ENCODE data around the gene CCDC32. TPM values are rescaled to one million over a fixed set of nuclear protein-coding genes. Genes with fewer than 3 reads are reported as not detected.

CCDC32 gene
- total RNA-seq, 2 donors from 2014 or later, result 7.6 to 21.0 TPM

DNA sequence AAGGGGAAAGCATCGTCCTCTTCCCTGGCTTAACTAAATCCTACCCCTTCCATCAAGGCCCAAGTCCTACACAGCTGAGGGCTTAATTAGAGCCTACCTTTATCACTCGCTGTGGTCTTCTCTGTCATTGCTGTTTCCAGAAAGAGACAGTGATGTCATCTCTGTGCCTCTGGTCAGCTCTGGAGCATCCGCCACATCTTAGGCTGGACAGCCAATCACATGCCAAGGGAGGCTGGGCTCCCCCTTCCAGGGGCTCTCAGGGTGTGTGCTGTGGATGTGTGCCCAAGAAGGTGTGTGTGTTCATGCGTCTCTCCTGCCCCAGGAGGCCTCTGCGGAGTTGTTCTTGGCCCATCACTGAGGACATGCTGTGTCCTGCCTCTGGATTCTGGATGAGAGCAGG is 51.2 kb downstream of the CCDC32 start:
- intact Hi-C loops (cut with DNase I), result no loop called here
- 89 to 93% methylated on average over 5 of the region's 5 CpGs for WGBS, 2 donors
- Histone ChIP-seq H3K4me3 (no peak overlapping the region), H3K4me1 (peaks cover 14% of the 10 kb centered on the region), H3K27me3 (no peaks in the 10 kb centered on the region), H3K9me3 (no peaks in the 10 kb centered on the region), H3K36me3 (replicated peaks in 1 of 2; ENCODE audit: insufficient read depth in 1 of 2, low read depth in 2 of 2) (no peaks in the 10 kb centered on the region), H3K27ac (no peak overlapping the region)
- DNase-seq, result no peak
- ATAC-seq, result no peak
- TF ChIP-seq, protein P1, sequence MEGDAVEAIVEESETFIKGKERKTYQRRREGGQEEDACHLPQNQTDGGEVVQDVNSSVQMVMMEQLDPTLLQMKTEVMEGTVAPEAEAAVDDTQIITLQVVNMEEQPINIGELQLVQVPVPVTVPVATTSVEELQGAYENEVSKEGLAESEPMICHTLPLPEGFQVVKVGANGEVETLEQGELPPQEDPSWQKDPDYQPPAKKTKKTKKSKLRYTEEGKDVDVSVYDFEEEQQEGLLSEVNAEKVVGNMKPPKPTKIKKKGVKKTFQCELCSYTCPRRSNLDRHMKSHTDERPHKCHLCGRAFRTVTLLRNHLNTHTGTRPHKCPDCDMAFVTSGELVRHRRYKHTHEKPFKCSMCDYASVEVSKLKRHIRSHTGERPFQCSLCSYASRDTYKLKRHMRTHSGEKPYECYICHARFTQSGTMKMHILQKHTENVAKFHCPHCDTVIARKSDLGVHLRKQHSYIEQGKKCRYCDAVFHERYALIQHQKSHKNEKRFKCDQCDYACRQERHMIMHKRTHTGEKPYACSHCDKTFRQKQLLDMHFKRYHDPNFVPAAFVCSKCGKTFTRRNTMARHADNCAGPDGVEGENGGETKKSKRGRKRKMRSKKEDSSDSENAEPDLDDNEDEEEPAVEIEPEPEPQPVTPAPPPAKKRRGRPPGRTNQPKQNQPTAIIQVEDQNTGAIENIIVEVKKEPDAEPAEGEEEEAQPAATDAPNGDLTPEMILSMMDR (IDR thresholded peaks at IDR 0.05), result no peak
- no peak for TF ChIP-seq POLR2A (IDR thresholded peaks at IDR 0.05)

DNA sequence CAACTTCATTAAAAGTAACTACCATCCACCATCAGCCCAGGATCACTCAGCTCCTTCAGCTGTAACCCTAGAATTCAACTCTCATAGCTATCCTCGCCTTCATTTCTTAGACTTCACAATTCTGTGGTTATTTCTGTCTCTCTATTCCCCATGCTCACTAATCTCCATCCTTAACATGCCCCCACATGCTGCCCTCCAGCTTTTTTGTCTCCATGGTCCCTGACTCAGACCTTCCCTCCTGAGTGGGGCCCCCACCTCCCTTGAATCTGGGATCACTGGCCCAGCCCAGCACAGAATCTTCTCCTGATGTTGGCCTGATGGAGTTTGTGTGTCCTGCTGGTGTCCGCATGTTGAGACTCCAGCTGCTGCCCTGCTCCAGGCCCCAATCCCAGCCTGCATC is 52.4 kb downstream of the CCDC32 start:
- WGBS, 2 donors, result 93 to 100% methylated on average over 2 of the region's 2 CpGs
- H3K9me3 ChIP-seq, result no peaks in the 10 kb centered on the region
- no peaks in the 10 kb centered on the region for H3K27me3 ChIP-seq
- no peak for TF ChIP-seq POLR2A (IDR thresholded peaks at IDR 0.05)
- TF ChIP-seq, protein P1 (IDR thresholded peaks at IDR 0.05), result no peak
- no peak for ATAC-seq
- intact Hi-C loops (cut with DNase I), result no loop called here
- no peak for DNase-seq
- peaks cover 14% of the 10 kb centered on the region for H3K4me1 ChIP-seq
- no peak overlapping the region for H3K4me3 ChIP-seq
- H3K27ac ChIP-seq, result peak overlapping the region in 2 of 4 donors; percentile 35 to 62
- no peaks in the 10 kb centered on the region for H3K36me3 ChIP-seq (replicated peaks in 1 of 2; ENCODE audit: insufficient read depth in 1 of 2, low read depth in 2 of 2)

DNA sequence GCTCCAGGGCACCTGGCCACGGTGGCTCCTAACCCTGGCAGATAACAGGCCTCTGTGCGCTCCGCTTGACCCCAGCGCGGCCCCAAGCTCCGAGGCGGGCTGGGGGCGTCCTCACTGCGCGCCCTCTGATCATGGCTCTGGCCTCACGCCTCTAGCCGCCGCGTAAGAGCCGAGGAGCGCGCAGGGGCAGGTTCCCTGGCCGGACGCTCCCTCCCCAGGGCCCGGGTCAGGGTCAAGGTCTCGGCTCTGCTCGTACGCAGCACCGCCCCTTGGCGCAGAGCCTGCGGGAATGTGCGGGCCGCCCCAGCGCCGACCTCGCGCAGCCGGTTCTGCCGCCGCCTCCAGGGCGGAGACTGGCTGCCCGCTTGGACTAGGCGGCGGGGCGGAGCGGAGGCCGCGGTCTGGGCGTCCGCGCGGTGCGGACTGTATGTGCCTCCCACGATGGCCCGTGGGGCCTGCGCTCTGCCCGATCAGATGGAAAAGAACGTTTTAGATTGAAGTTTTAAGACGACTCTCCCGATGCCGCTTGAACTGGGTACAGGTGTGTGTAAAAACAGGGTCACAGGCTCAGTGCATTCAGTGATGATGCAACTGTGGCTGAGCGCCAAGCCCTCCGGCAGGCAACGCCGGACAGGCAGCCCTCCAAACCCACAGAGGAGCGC is 53.2 kb downstream of the CCDC32 start:
- Histone ChIP-seq H3K27ac (peak overlapping the region in 3 of 4 donors; percentile 35 to 62 (median 35)), H3K36me3 (replicated peaks in 1 of 2; ENCODE audit: insufficient read depth in 1 of 2, low read depth in 2 of 2) (no peaks in the 10 kb centered on the region), H3K9me3 (no peaks in the 10 kb centered on the region), H3K27me3 (no peaks in the 10 kb centered on the region), H3K4me3 (peak overlapping the region; percentile 18 to 22), H3K4me1 (peaks cover 23% of the 10 kb centered on the region)
- ATAC-seq (peak; percentile 87), DNase-seq (peak; percentile 79 to 89 (median 84))
- WGBS, 2 donors, result 3 to 5% methylated on average over 10 to 50 of the region's 61 CpGs
- TF ChIP-seq POLR2A (IDR thresholded peaks at IDR 0.05), result peak in 2 of 3 donors; percentile 28
- TF ChIP-seq, protein P1 (IDR thresholded peaks at IDR 0.05), result peak in 1 of 7 experiments; percentile 16
- intact Hi-C loops (cut with DNase I), result no loop called here

DNA sequence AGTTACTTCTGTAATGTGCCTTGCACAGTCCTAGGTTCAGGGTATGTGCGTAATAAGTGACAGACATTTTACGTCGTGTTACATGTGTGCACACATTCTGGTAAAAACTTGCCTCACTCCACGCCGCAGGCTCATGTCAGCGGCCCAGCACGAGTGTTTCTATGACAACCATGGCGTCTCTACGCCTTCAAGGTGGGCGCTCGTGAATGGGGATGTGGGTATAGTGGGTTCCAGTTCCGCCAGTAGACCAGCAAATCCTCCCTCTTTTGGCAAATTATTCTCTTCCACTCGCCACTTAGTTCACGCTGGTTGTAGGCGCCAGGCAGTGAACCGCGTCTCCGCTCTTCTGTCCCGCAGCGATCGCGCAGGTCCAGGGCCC is 53.8 kb downstream of the CCDC32 start:
- intact Hi-C loops (cut with DNase I), result no loop called here
- H3K4me1 ChIP-seq, result peaks cover 24% of the 10 kb centered on the region
- peak in 3 of 4 donors; percentile 14 to 16 (median 15) for DNase-seq
- H3K27me3 ChIP-seq, result no peaks in the 10 kb centered on the region
- TF ChIP-seq, protein P1 (IDR thresholded peaks at IDR 0.05), result no peak
- no peak for TF ChIP-seq POLR2A (IDR thresholded peaks at IDR 0.05)
- whole genome bisulfite sequencing, 2 donors, result 20 to 42% methylated on average over 15 to 22 of the region's 22 CpGs
- no peaks in the 10 kb centered on the region for H3K36me3 ChIP-seq (replicated peaks in 1 of 2; ENCODE audit: insufficient read depth in 1 of 2, low read depth in 2 of 2)
- H3K4me3 ChIP-seq, result peak overlapping the region; percentile 18 to 22
- peak; percentile 15 for ATAC-seq
- H3K9me3 ChIP-seq, result no peaks in the 10 kb centered on the region
- H3K27ac ChIP-seq, result peak overlapping the region in 3 of 4 donors; percentile 35 to 62 (median 35)

DNA sequence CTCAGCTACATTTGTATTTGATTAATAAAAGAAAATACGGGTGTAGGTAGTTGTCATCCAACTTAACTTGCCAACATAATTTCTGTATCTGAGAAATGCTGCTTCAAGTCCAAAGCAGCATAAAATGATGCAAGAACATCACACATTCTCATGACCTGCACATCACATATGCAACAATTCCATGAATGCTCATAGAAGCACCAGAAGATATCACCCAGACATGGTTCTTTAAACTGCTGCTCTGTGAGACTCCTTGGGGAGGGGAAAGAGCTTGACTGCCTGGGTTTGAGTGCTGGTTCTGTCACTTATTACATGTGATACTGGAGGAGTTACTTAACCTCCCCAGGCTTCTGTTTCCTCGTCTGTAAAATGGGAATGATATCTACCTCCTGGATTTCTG is 54.6 kb downstream of the CCDC32 start:
- H3K4me1 ChIP-seq, result peaks cover 24% of the 10 kb centered on the region
- no peak overlapping the region for H3K27ac ChIP-seq
- intact Hi-C loops (cut with DNase I), result no loop called here
- no peak for DNase-seq
- H3K36me3 ChIP-seq (replicated peaks in 1 of 2; ENCODE audit: insufficient read depth in 1 of 2, low read depth in 2 of 2), result no peaks in the 10 kb centered on the region
- 75 to 76% methylated on average over 2 of the region's 2 CpGs for WGBS, 2 donors
- ATAC-seq, result no peak
- TF ChIP-seq, protein P1 (IDR thresholded peaks at IDR 0.05), result no peak
- TF ChIP-seq POLR2A (IDR thresholded peaks at IDR 0.05), result no peak
- H3K9me3 ChIP-seq, result no peaks in the 10 kb centered on the region
- no peak overlapping the region for H3K4me3 ChIP-seq
- no peaks in the 10 kb centered on the region for H3K27me3 ChIP-seq
